Left lung (tissue), 10 donors: Measurements from ENCODE around the gene EMILIN2. TPM values are rescaled to one million over a fixed set of nuclear protein-coding genes. Genes with fewer than 3 reads are reported as not detected.

Experiments used
- ATAC-seq: fragments of 200-7000 bp; cut with Tn5 transposase; one replicate; pipeline ENCODE4 v1.9.1; 2020; ENCODE audit warnings: moderate library complexity
- DNase-seq, 4 donors: peaks; one replicate each; pipeline ENCODE4 v3.0.0-alpha.2; 2013 to 2020
- H3K27ac ChIP-seq, 2 donors: fragments of 200-600 bp; sonication (generic) in 1 of 2; one replicate each; pipeline versions ENCODE4 v1.5.0 to v1.8.0; 2020 to 2021
- H3K27me3 ChIP-seq, 2 donors: fragments of 200-600 bp; sonication (generic) in 1 of 2; one replicate each; pipeline versions ENCODE4 v1.5.0 to v1.8.0; 2020 to 2021
- H3K36me3 ChIP-seq, 2 donors: fragments of 200-600 bp; sonication (generic) in 1 of 2; one replicate each; pipeline versions ENCODE4 v1.5.0 to v1.8.0; 2020 to 2021
- H3K4me1 ChIP-seq, 2 donors: fragments of 200-600 bp; one replicate each; pipeline ENCODE4 v1.8.0; 2021
- H3K4me3 ChIP-seq, 2 donors: fragments of 200-600 bp; sonication (generic) in 1 of 2; one replicate each; pipeline versions ENCODE4 v1.5.0 to v1.8.0; 2020 to 2021; ENCODE audit warnings: mild to moderate bottlenecking in 1 of 2
- H3K9me3 ChIP-seq, 2 donors: fragments of 200-600 bp; sonication (generic) in 1 of 2; one replicate each; pipeline versions ENCODE4 v1.5.0 to v1.8.0; 2020 to 2021
- CTCF ChIP-seq, 2 donors: fragments of 200-600 bp; sonication (generic) in 1 of 2; IDR thresholded peaks; one replicate each; pipeline versions ENCODE4 v1.5.0 to v1.8.0; 2021; ENCODE audit warnings: antibody characterized with exemption in 2 of 2
- intact Hi-C, 2 donors: fragments of 100-400 bp; cut with DNase I; formaldehyde crosslinking; loops; one replicate each; pipeline versions ENCODE4 v1.11.2 to v1.14.2; 2022
- polyA plus RNA-seq, 6 donors: library from polyadenylated mRNA; unstranded; fragments of 120-200 nt; gene quantifications; one replicate each; pipeline ENCODE4 v1.2.1, GENCODE V29; 2013; ENCODE audit not compliant: insufficient read length in 6 of 6
- total RNA-seq, 2 donors: library from RNA; stranded (reverse); fragmentation: NEBNext Ultra II Directional; extraction: Animal tissue kit (Norgen Biotek cat#: 25700); gene quantifications; one replicate each; pipeline ENCODE4 v1.2.1, GENCODE V29; 2021
- donor health status: DM: no; HTN: yes; CAD: no.
- donor health status: DM: no; HTN: no; CAD: no.

The EMILIN2 gene
- total and polyA plus RNA-seq, 8 donors, result 10.6 to 56.2 (median 15.1) TPM

DNA sequence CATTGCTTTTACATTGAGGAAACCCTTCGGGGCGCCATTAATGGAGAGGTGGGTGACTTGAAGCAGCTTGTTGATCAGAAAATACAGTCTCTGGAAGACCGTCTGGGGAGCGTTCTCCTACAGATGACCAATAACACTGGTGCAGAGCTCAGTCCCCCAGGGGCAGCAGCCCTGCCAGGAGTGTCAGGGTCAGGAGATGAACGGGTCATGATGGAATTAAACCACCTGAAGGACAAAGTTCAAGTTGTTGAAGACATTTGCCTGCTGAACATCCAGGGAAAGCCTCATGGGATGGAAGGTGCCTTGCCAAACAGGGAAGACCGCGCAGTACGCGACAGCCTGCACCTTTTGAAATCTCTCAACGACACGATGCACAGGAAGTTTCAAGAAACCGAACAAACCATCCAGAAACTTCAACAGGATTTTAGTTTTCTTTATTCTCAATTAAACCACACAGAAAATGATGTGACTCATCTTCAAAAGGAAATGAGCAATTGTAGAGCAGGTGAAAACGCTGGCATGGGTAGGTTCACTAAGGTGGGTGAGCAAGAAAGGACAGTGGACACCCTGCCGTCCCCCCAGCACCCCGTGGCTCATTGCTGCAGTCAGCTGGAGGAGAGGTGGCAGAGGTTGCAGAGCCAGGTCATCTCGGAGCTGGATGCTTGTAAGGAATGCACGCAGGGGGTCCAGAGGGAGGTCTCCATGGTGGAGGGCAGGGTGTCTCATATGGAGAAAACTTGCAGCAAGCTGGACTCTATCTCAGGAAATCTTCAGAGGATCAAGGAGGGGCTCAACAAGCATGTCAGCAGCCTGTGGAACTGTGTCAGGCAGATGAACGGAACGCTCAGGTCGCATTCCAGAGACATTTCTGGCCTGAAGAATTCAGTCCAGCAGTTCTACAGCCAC lies 45.0 kb downstream of the EMILIN2 start:
- no peaks in the 10 kb centered on the region for H3K27me3 ChIP-seq
- H3K4me3 ChIP-seq, result no peak overlapping the region
- TF ChIP-seq CTCF (IDR thresholded peaks at IDR 0.05), result no peak
- intact Hi-C loops, result no loop called here
- no peaks in the 10 kb centered on the region for H3K9me3 ChIP-seq
- no peak for ATAC-seq
- peaks cover 0 to 20% of the 10 kb centered on the region in 2 donors for H3K36me3 ChIP-seq
- H3K27ac ChIP-seq, result no peak overlapping the region
- peaks cover 0 to 6% of the 10 kb centered on the region in 2 donors for H3K4me1 ChIP-seq
- no peak for DNase-seq

DNA sequence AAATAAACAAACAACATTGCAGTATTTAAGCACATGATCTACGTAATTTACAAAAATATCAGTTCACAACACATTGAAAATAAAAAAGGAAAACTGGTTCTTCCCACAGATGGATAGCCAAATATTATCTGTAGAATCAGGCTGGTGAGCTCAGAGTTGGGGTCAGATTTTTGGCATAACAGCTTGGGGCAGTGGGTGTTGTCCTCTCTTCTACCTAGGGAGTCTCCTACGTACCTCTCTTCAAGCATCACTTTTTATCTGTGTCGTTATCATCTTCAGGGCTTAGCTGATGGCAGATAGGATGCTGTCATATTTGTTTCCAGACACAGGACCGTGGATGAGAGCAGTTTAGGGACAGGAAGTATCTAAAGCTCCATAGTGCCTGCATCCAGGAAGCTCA lies 46.2 kb downstream of the EMILIN2 start:
- no peak for DNase-seq
- Histone ChIP-seq H3K36me3 (peaks cover 0 to 20% of the 10 kb centered on the region in 2 donors), H3K27me3 (no peaks in the 10 kb centered on the region), H3K9me3 (no peaks in the 10 kb centered on the region), H3K4me1 (peaks cover 4 to 16% of the 10 kb centered on the region in 2 donors), H3K27ac (no peak overlapping the region), H3K4me3 (no peak overlapping the region)
- no peak for ATAC-seq
- intact Hi-C loops, result no loop called here
- no peak for TF ChIP-seq CTCF (IDR thresholded peaks at IDR 0.05)

GRCh38 chr18:2893676-2894075 lies 46.9 kb downstream of the EMILIN2 start:
- ATAC-seq (no peak), DNase-seq (peak in 1 of 4 donors; percentile 18)
- Histone ChIP-seq H3K4me1 (peaks cover 6 to 19% of the 10 kb centered on the region in 2 donors), H3K36me3 (peaks cover 0 to 20% of the 10 kb centered on the region in 2 donors), H3K27ac (no peak overlapping the region), H3K9me3 (no peaks in the 10 kb centered on the region), H3K4me3 (no peak overlapping the region), H3K27me3 (no peaks in the 10 kb centered on the region)
- intact Hi-C loops, result no loop called here
- TF ChIP-seq CTCF (IDR thresholded peaks at IDR 0.05), result no peak

DNA sequence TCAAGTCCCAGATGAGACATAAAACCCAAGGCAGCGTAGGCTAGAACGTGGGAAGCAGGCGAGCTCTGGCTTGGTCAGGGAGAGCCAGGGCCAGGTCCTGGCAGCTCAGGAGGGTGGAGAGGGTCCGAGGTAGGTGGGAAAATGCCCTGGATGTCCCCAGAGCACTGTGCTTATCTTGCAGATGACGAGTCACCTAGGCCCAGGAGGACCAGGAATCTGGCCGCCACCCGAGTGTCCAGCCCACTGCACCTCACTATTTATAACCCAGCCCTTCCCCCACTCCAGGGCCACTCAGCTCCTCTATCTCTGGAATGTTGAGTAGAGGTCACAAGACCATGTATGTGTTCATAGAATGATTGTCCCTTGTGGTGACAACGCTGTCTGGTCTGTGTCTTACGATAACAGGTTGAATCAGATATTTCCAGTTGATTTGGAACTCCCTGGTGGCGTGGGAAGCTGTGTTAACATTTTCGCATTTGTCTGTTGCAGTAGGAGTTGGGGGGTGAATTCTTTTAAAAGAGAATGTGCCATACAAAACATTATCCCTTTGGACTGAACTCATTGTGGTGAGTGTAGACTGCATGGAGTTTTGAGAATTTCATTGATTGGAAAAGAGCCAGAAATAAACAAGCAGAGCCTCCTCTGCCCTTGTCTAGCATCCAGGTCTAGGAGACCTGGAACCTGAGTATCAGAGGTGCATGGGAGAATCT lies 47.5 kb downstream of the EMILIN2 start:
- Histone ChIP-seq H3K4me3 (no peak overlapping the region), H3K4me1 (peaks cover 6 to 25% of the 10 kb centered on the region in 2 donors), H3K36me3 (peaks cover 0 to 20% of the 10 kb centered on the region in 2 donors), H3K9me3 (no peaks in the 10 kb centered on the region), H3K27ac (no peak overlapping the region), H3K27me3 (no peaks in the 10 kb centered on the region)
- ATAC-seq, result no peak
- TF ChIP-seq CTCF (IDR thresholded peaks at IDR 0.05), result no peak
- intact Hi-C loops, result no loop called here
- DNase-seq, result peak in 1 of 4 donors; percentile 30

DNA sequence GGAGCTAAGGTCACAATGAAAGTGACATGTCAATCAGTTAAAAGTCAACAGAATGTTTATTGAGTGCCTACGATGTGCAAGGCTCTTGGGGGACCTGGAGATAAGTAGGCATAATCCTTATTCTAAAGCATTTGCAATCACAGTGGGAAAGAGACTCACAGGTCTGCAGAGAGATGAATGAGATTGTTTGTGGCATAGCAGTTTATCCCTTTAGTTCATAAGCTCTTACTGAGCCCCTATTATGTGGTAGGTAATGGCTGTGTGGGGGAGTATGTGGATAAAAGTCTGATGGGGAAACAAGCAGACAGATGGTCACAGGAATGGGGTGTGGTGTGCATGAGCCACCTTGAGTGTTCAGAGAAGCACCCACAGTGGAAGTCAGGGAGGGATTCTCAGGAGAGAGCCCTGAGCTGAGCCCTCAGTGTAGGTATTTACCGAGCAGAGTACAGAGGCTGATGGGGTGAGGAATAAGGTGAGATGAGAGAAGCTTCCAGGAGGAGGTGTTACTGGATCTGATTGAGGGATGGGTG lies 48.1 kb downstream of the EMILIN2 start:
- intact Hi-C loops, result no loop called here
- Histone ChIP-seq H3K9me3 (no peaks in the 10 kb centered on the region), H3K36me3 (peaks cover 0 to 20% of the 10 kb centered on the region in 2 donors), H3K27ac (no peak overlapping the region), H3K4me1 (peaks cover 6 to 26% of the 10 kb centered on the region in 2 donors), H3K27me3 (no peaks in the 10 kb centered on the region), H3K4me3 (no peak overlapping the region)
- TF ChIP-seq CTCF (IDR thresholded peaks at IDR 0.05), result no peak
- ATAC-seq (no peak), DNase-seq (no peak)
